NB4 (cell line): Measurements from ENCODE around the gene DCX.

ENCODE experiments used
- DNase-seq: peaks from one replicate; pipeline ENCODE4 v3.0.0; 2010; ENCODE audit warnings: low read depth
- H3K4me3 ChIP-seq: one replicate; pipeline ENCODE4 v1.5.1; 2011; ENCODE audit warnings: mild to moderate bottlenecking, low read depth, low read length, moderate library complexity
- MYC ChIP-seq: IDR thresholded peaks from 2 replicates; pipeline ENCODE4 v1.6.1; 2011; ENCODE audit warnings: low read depth, low read length
- POLR2A ChIP-seq: IDR thresholded peaks from 2 replicates; pipeline ENCODE4 v1.6.1; 2011; ENCODE audit warnings: mild to moderate bottlenecking; ENCODE audit not compliant: insufficient read length; ENCODE audit errors: extremely low read depth
- TF ChIP-seq, protein P1 (sequence below): IDR thresholded peaks from 2 replicates; pipeline ENCODE4 v1.6.1; 2011; ENCODE audit warnings: low read depth, low read length
- TF ChIP-seq, protein P2 (sequence below): IDR thresholded peaks from one replicate; pipeline ENCODE4 v1.5.1; 2012; ENCODE audit warnings: low read depth, low read length

Gene DCX

DNA sequence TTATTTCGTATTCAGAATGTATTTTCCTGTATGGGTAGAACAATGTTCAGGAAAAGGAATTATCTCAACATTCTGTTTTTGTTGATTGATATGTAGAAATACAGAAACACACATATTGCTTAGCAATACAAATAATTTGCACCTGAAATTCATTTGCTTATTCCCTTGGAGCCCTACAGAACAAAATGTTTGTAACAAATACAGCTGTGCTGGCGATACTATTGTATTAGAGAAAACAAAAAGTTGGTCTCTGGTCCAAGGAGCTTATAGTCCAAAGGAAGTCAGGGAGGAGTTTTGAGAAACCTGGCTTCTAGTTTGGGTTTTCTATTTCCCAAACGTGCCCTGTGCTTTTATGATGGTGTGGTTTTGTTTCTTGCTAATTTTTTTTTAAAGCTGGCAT is 104.0 kb downstream of the DCX start:
- H3K4me3 ChIP-seq: no peak overlapping the region
- DNase-seq: no peak
- TF ChIP-seq, protein P1, sequence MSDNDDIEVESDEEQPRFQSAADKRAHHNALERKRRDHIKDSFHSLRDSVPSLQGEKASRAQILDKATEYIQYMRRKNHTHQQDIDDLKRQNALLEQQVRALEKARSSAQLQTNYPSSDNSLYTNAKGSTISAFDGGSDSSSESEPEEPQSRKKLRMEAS: no peak
- TF ChIP-seq POLR2A (no peak), MYC (no peak)
- TF ChIP-seq, protein P2, sequence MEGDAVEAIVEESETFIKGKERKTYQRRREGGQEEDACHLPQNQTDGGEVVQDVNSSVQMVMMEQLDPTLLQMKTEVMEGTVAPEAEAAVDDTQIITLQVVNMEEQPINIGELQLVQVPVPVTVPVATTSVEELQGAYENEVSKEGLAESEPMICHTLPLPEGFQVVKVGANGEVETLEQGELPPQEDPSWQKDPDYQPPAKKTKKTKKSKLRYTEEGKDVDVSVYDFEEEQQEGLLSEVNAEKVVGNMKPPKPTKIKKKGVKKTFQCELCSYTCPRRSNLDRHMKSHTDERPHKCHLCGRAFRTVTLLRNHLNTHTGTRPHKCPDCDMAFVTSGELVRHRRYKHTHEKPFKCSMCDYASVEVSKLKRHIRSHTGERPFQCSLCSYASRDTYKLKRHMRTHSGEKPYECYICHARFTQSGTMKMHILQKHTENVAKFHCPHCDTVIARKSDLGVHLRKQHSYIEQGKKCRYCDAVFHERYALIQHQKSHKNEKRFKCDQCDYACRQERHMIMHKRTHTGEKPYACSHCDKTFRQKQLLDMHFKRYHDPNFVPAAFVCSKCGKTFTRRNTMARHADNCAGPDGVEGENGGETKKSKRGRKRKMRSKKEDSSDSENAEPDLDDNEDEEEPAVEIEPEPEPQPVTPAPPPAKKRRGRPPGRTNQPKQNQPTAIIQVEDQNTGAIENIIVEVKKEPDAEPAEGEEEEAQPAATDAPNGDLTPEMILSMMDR: no peak

DNA sequence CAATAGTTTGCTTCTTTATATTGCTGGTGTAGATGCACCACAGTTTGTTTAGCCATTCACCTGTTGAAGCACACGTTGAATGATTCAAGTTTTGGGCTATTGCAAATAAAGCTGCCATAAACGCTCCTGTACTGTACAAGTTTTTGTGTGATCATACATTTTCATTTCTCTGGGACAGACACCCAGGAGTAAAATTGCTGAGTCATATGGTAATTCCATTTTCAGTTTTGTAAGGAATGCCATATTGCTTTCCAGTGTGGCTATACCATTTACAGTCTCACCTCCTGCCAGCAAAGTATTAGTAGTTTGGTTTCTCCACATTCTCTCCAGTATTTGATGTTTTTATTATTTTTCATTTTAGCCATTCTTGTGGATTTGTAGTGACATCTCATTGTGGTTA is 109.7 kb downstream of the DCX start:
- DNase-seq: no peak
- H3K4me3 ChIP-seq: no peak overlapping the region
- no peak for TF ChIP-seq MYC
- TF ChIP-seq, protein P1: no peak
- TF ChIP-seq, protein P2: no peak
- TF ChIP-seq POLR2A: no peak

DNA sequence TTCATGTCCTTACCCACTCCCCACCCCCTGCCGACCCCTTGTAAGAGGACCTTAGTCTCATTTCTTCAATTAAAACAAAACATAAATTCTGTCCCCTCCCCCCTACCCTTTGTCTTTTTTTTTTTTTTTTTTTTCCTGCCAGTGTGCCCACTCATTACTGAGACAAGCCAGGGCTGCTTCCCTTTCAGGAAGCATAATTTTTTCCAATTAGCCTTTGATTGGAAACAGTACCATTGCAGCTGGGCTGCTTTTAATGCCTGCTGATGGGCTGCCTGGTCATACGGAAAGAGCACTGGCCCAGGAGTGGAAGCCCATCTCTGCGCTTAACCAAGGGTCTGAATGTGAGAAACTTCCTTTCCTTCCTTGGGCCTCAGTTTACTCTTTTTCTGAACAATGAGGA is 123.2 kb downstream of the DCX start:
- no peak for DNase-seq
- TF ChIP-seq, protein P1: no peak
- TF ChIP-seq POLR2A (no peak), MYC (no peak)
- TF ChIP-seq, protein P2: no peak
- no peak overlapping the region for H3K4me3 ChIP-seq

DNA sequence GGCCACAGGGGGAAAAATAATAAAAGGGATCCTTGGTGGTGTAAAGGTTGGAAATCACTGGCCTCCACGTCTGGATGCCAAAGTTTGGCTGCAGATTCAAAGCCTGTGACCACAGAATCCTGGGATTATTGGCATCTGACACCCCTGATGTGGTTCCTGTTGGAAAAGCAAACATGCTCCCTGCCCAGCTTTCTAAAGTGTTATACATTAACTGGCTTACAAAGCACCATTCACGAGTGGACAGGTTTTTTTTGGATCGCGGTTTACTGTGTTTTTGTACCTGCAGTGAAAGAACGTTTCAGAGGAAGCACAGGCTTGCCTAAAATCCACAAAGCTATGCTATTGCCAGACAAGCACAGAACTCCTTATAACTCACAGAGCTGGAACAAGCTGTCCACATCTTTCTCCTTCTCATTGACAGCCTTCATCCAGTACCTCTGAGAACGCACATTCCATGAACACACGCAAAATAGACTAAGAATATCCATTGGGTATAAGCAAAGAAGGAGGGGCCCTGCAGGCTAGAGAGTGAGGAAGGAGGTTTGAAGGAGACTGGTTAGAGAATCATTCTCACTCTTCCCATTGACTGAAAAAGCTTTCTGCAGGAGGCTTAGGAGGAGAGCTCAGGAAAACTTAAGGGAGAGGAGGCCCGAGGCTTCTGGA is 127.2 kb downstream of the DCX start:
- H3K4me3 ChIP-seq: no peak overlapping the region
- TF ChIP-seq MYC (no peak), POLR2A (no peak)
- TF ChIP-seq, protein P1: no peak
- TF ChIP-seq, protein P2: no peak
- DNase-seq: no peak

DNA sequence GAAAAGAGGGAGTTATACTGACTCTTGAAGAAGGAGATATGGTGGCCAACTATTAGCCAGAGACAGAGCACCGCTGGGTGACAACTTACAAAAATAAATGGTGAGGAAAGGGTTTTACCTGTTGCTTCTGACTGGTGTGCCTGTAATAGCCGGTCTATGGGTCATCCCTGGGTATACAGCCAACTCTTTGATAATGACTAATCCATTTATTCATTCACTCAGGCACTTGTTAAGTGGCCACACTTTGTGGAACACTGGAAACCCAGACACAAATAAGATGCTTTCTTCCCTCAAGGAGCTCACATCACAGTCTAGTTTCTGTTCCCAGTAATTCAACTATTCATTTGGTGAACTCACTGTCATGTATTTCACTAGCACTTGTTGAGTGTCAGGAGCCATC is 128.5 kb downstream of the DCX start:
- no peak overlapping the region for H3K4me3 ChIP-seq
- DNase-seq: no peak
- no peak for TF ChIP-seq MYC
- TF ChIP-seq, protein P2: no peak
- TF ChIP-seq, protein P1: no peak
- TF ChIP-seq POLR2A: no peak
